Endothelial cell of umbilical vein (primary cell): ENCODE results near the gene UVSSA. TPM values are rescaled to one million over a fixed set of nuclear protein-coding genes. Genes with fewer than 3 reads are reported as not detected.

ENCODE experiments used
- BruUV-seq: library from RNA; stranded (reverse); fragments of 400-500 nt; replicated peaks from 2 replicates; lab custom pipeline; 2021; lab: Mats Ljungman, UMichigan
- CTCF ChIA-PET: fragments of 300-600, 350-600 bp; sonication (Branson Sonifier 250); formaldehyde crosslinking; loops from one replicate; lab custom pipeline; 2021; ENCODE audit warnings: antibody characterized with exemption, inconsistent platforms; lab: Charles Lee
- POLR2A ChIA-PET: fragments of 300-600, 350-600 bp; sonication (Branson Sonifier 250); formaldehyde crosslinking; loops from one replicate; lab custom pipeline; 2021; ENCODE audit warnings: antibody characterized with exemption, inconsistent platforms; lab: Charles Lee
- DNase-seq: peaks from one replicate; pipeline ENCODE4 v3.0.0-alpha.2; 2011; ENCODE audit warnings: low read depth, low spot score
- FAIRE-seq: peaks from 2 replicates; lab custom pipeline; 2011; peaks lifted over from hg19 to GRCh38; lab: Jason Lieb, UNC
- H2AFZ ChIP-seq: 2 replicates; pipeline ENCODE4 v1.6.0; 2012; ENCODE audit warnings: low read depth, low read length, control low read depth, inconsistent platforms
- H3K27ac ChIP-seq: 2 replicates; pipeline ENCODE4 v1.5.1; 2011; ENCODE audit warnings: low read depth, mild to moderate bottlenecking, control low read depth, low read length, moderate library complexity; ENCODE audit not compliant: insufficient read depth
- H3K27me3 ChIP-seq, 2 experiments: 2 replicates each; pipeline versions ENCODE4 v1.6.0 to v1.6.1; 2011; ENCODE audit warnings: low read length in 2 of 2, mixed read lengths in 1 of 2; ENCODE audit not compliant: control insufficient read depth in 2 of 2, insufficient read depth in 2 of 2
- H3K36me3 ChIP-seq, 2 experiments: 2 replicates in 1 of 2; 3 replicates in 1 of 2; pipeline ENCODE4 v1.5.1; 2011; ENCODE audit warnings: low read length in 2 of 2, mild to moderate bottlenecking in 1 of 2, moderate library complexity in 1 of 2; ENCODE audit not compliant: control insufficient read depth in 2 of 2, insufficient read depth in 2 of 2; ENCODE audit errors: extremely low read depth in 1 of 2
- H3K4me1 ChIP-seq: 3 replicates; pipeline ENCODE4 v1.5.1; 2011; ENCODE audit warnings: mild to moderate bottlenecking, low read length; ENCODE audit not compliant: control insufficient read depth, insufficient read depth; ENCODE audit errors: extremely low read depth
- H3K4me2 ChIP-seq: 2 replicates; pipeline ENCODE4 v1.6.1; 2011; ENCODE audit warnings: low read length, control low read depth, mixed read lengths; ENCODE audit not compliant: insufficient read depth
- H3K4me3 ChIP-seq, 3 experiments: fragments of 200-600 bp in 1 of 3; sonication (generic), shearing (Covaris generic) in 1 of 3; replicated peaks in 1 of 3; 2 replicates each; pipeline ENCODE4 v1.5.1; 2011 to 2016; ENCODE audit warnings: control low read depth in 3 of 3, low read length in 3 of 3, mild to moderate bottlenecking in 2 of 3, inconsistent platforms in 1 of 3, low read depth in 1 of 3, moderate library complexity in 1 of 3; ENCODE audit not compliant: insufficient read depth in 1 of 3
- H3K79me2 ChIP-seq: 2 replicates; pipeline ENCODE4 v1.6.0; 2012; ENCODE audit warnings: low read length, inconsistent platforms; ENCODE audit not compliant: control insufficient read depth, insufficient read depth
- H3K9ac ChIP-seq: replicated peaks from 2 replicates; pipeline ENCODE3; 2011; ENCODE audit warnings: low read length, control low read depth; ENCODE audit not compliant: insufficient read depth; ENCODE audit errors: extremely low read depth
- H3K9me1 ChIP-seq: replicated peaks from 3 replicates; pipeline ENCODE4 v1.6.0; 2011; ENCODE audit warnings: mild to moderate bottlenecking, low read length; ENCODE audit not compliant: control insufficient read depth, insufficient read depth; ENCODE audit errors: extremely low read depth
- H3K9me3 ChIP-seq: replicated peaks from 2 replicates; pipeline ENCODE4 v1.5.1; 2012; ENCODE audit warnings: low read length, inconsistent platforms; ENCODE audit not compliant: control insufficient read depth, insufficient read depth
- H4K20me1 ChIP-seq: replicated peaks from 2 replicates; pipeline ENCODE3; 2011; ENCODE audit warnings: mild to moderate bottlenecking, low read length; ENCODE audit not compliant: control insufficient read depth, insufficient read depth; ENCODE audit errors: extremely low read depth
- CTCF ChIP-seq, 2 donors: IDR thresholded peaks; 1 replicate in 1 of 2; 2 replicates in 1 of 2; pipeline ENCODE4 v1.5.1; 2011; ENCODE audit warnings: low read length in 2 of 2, mild to moderate bottlenecking in 2 of 2, moderate library complexity in 2 of 2, control low read depth in 1 of 2, inconsistent platforms in 1 of 2, low read depth in 1 of 2; ENCODE audit not compliant: insufficient read depth in 1 of 2; ENCODE audit errors: extremely low read depth in 1 of 2
- EZH2 ChIP-seq: IDR thresholded peaks from 2 replicates; pipeline ENCODE4 v1.6.1; 2012; ENCODE audit warnings: borderline replicate concordance, low read depth, mild to moderate bottlenecking, moderate library complexity, low read length, inconsistent platforms; ENCODE audit not compliant: severe bottlenecking
- FOS ChIP-seq: IDR thresholded peaks from 2 replicates; pipeline ENCODE4 v1.6.1; 2011; ENCODE audit warnings: mild to moderate bottlenecking, low read length, moderate library complexity, borderline replicate concordance; ENCODE audit not compliant: insufficient read depth
- GATA2 ChIP-seq: IDR thresholded peaks from 2 replicates; pipeline ENCODE4 v1.7.0; 2011; ENCODE audit warnings: low read depth, mild to moderate bottlenecking, moderate library complexity, mixed read lengths, low read length; ENCODE audit not compliant: insufficient read length, insufficient read depth
- JUN ChIP-seq: IDR thresholded peaks from 2 replicates; pipeline ENCODE4 v1.6.1; 2011; ENCODE audit warnings: borderline replicate concordance, low read depth; ENCODE audit not compliant: insufficient read length, insufficient read depth
- MYC ChIP-seq: IDR thresholded peaks from one replicate; pipeline ENCODE4 v1.6.1; 2011; ENCODE audit warnings: mild to moderate bottlenecking, low read depth, low read length
- POLR2A ChIP-seq: IDR thresholded peaks from 2 replicates; pipeline ENCODE4 v1.6.1; 2012; ENCODE audit warnings: low read depth, mild to moderate bottlenecking, control low read depth, low read length
- POLR2AphosphoS5 ChIP-seq: IDR thresholded peaks from 2 replicates; pipeline ENCODE4 v1.6.1; 2012; ENCODE audit warnings: low read depth, mild to moderate bottlenecking, control low read depth, low read length, moderate library complexity; ENCODE audit not compliant: insufficient read depth
- dilution Hi-C: fragments of 300-500 bp; cut with MboI; formaldehyde crosslinking; loops from one replicate; pipeline ENCODE4 v1.15.0; 2019; ENCODE audit warnings: low sequenced_read_pairs; ENCODE audit not compliant: extremely low pct_ligation_motif_present
- intact Hi-C: fragments of 100-400 bp; cut with micrococcal nuclease; formaldehyde crosslinking; loops from one replicate; pipeline ENCODE4 v1.10.0; 2022
- polyA plus RNA-seq, 4 experiments: library from polyadenylated mRNA; depleted of rRNA in 3 of 4; stranded (reverse) in 3 of 4; unstranded in 1 of 4; fragments of >200 nt; gene quantifications; 2 replicates each; pipeline versions ENCODE4 v1.2.1 to v1.2.3, GENCODE V29; 2011 to 2012; ENCODE audit warnings: missing spikeins in 1 of 4
- total RNA-seq: library from RNA; stranded (reverse); gene quantifications from 2 replicates; pipeline ENCODE4 v1.2.3, GENCODE V29; 2021
- TF ChIP-seq, protein P1 (sequence below): IDR thresholded peaks from 2 replicates; pipeline ENCODE4 v1.6.1; 2011; ENCODE audit not compliant: insufficient read depth, insufficient read length

The UVSSA gene
- total and polyA plus RNA-seq, 2 donors (not counting 3 experiments of a cell fraction or from before 2014, with no cell fraction given) = 7.1 to 14.9 TPM

DNA sequence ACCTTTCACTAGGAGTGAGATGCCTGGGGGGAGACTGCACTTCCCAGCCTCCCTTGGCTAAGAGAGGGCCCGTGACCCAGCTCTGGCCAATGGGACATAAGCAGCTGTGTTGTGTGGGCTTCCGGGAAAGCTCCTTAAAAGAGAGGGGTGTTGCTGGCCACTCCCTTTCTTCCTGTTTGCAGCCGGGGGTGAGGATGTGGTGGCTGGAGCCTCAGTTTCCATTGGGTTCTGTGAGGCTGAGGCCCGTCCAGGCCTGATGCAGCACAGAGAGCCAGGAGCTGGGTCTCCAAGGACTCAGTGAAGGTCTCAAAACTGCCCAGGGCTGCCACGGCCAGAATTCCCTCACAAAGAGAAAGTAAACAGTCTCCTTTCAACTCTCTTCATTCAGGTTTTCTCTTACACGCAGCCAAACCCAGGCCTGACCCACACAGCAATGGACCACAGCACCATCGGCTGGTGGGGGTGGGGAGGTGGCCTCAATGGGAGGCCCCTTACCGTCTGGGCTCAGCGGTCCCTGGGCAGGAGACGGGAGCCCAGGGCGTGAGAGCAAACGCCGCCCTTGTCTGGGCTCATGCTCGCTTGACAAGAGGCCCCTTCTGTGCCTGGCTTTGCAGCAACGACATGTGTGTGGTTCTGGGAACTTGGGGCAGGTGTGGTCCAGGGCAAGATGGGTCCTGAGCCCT, 52.6 kb downstream of the UVSSA start:
- Histone ChIP-seq H3K9me1 (no peaks in the 10 kb centered on the region), H3K36me3 (no peaks in the 10 kb centered on the region), H3K9me3 (peaks cover 5% of the 10 kb centered on the region), H3K9ac (no peak overlapping the region), H3K4me2 (no peak overlapping the region), H3K4me1 (no peaks in the 10 kb centered on the region), H3K79me2 (no peaks in the 10 kb centered on the region), H3K27ac (no peak overlapping the region), H3K27me3 (peaks cover 21 to 34% of the 10 kb centered on the region in 2 experiments), H3K4me3 (no peak overlapping the region), H4K20me1 (no peaks in the 10 kb centered on the region), H2AFZ (no peak overlapping the region)
- ChIA-PET CTCF (no interaction called here), POLR2A (no interaction called here)
- FAIRE-seq (no peak), DNase-seq (no peak)
- no TSS peak for BruUV-seq
- no peak for TF ChIP-seq POLR2AphosphoS5
- TF ChIP-seq, protein P1, sequence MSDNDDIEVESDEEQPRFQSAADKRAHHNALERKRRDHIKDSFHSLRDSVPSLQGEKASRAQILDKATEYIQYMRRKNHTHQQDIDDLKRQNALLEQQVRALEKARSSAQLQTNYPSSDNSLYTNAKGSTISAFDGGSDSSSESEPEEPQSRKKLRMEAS = no peak
- no peak for TF ChIP-seq GATA2
- no peak for TF ChIP-seq JUN
- TF ChIP-seq POLR2A = no peak
- TF ChIP-seq FOS = no peak
- TF ChIP-seq CTCF (IDR thresholded peaks at IDR 0.05; ENCODE audit: extremely low read depth in 1 of 2, insufficient read depth in 1 of 2, low read depth in 1 of 2, low read length in 2 of 2) = no peak
- TF ChIP-seq EZH2 = no peak
- no peak for TF ChIP-seq MYC
- dilution Hi-C loops = no loop called here
- intact Hi-C loops = no loop called here
